Mesothelial cell of epicardium (in vitro differentiated cells): ENCODE results near the gene CRYGN. TPM values are rescaled to one million over a fixed set of nuclear protein-coding genes. Genes with fewer than 3 reads are reported as not detected.

Experiments used
- DNase-seq, 2 experiments: peaks; one replicate each; pipeline ENCODE4 v3.0.0; 2021; ENCODE audit warnings: low spot score in 2 of 2; ENCODE audit not compliant: unreplicated experiment in 2 of 2
- H3K27ac Mint-ChIP-seq: 2 replicates; pipeline ENCODE4 v1.8.0; 2021; ENCODE audit warnings: mixed read lengths
- H3K27me3 Mint-ChIP-seq: 2 replicates; pipeline ENCODE4 v1.8.0; 2021; ENCODE audit warnings: low read depth, mixed read lengths
- H3K36me3 Mint-ChIP-seq: 2 replicates; pipeline ENCODE4 v1.8.0; 2021; ENCODE audit warnings: mixed read lengths
- H3K4me1 Mint-ChIP-seq: 2 replicates; pipeline ENCODE4 v1.8.0; 2021; ENCODE audit warnings: mixed read lengths
- H3K4me3 Mint-ChIP-seq: 2 replicates; pipeline ENCODE4 v1.8.0; 2021; ENCODE audit warnings: mild to moderate bottlenecking, moderate library complexity, mixed read lengths
- H3K9me3 Mint-ChIP-seq: 2 replicates; pipeline ENCODE4 v1.8.0; 2021; ENCODE audit warnings: mixed read lengths
- total RNA-seq: library from RNA; stranded (reverse); gene quantifications from 3 replicates; pipeline ENCODE4 v1.2.1, GENCODE V29; 2021
- TF ChIP-seq, protein P1 (sequence below): fragments of 200-600 bp; sonication (generic); IDR thresholded peaks from one replicate; pipeline ENCODE4 v1.5.0; 2021; ENCODE audit warnings: antibody characterized with exemption; ENCODE audit not compliant: unreplicated experiment

Gene CRYGN
- total RNA-seq, 1 donor from 2014 or later = 9.4 TPM

DNA sequence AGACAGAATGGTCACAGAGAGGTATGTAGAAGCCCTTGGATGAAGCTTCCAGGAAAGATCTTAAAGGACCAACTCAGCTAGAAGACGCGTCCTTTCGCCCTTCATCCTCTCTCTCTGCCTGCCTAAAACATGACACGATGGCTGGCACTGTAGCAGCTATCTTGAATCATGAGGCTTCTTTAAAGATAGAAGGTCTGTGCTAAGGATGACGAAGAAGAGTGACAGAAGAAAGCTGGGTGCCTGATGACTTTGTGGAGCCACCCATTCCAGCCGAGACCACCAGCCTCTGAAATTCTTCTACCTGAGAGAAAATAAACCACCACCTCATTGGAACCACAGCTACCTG, 55.6 kb downstream of the CRYGN start:
- Mint-ChIP-seq H3K9me3 (no peaks in the 10 kb centered on the region), H3K27me3 (no peaks in the 10 kb centered on the region), H3K4me1 (peaks cover 12% of the 10 kb centered on the region), H3K36me3 (peaks cover 33% of the 10 kb centered on the region), H3K27ac (peak overlapping the region; percentile 67), H3K4me3 (no peak overlapping the region)
- TF ChIP-seq, protein P1, sequence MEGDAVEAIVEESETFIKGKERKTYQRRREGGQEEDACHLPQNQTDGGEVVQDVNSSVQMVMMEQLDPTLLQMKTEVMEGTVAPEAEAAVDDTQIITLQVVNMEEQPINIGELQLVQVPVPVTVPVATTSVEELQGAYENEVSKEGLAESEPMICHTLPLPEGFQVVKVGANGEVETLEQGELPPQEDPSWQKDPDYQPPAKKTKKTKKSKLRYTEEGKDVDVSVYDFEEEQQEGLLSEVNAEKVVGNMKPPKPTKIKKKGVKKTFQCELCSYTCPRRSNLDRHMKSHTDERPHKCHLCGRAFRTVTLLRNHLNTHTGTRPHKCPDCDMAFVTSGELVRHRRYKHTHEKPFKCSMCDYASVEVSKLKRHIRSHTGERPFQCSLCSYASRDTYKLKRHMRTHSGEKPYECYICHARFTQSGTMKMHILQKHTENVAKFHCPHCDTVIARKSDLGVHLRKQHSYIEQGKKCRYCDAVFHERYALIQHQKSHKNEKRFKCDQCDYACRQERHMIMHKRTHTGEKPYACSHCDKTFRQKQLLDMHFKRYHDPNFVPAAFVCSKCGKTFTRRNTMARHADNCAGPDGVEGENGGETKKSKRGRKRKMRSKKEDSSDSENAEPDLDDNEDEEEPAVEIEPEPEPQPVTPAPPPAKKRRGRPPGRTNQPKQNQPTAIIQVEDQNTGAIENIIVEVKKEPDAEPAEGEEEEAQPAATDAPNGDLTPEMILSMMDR = no peak
- no peak for DNase-seq

DNA sequence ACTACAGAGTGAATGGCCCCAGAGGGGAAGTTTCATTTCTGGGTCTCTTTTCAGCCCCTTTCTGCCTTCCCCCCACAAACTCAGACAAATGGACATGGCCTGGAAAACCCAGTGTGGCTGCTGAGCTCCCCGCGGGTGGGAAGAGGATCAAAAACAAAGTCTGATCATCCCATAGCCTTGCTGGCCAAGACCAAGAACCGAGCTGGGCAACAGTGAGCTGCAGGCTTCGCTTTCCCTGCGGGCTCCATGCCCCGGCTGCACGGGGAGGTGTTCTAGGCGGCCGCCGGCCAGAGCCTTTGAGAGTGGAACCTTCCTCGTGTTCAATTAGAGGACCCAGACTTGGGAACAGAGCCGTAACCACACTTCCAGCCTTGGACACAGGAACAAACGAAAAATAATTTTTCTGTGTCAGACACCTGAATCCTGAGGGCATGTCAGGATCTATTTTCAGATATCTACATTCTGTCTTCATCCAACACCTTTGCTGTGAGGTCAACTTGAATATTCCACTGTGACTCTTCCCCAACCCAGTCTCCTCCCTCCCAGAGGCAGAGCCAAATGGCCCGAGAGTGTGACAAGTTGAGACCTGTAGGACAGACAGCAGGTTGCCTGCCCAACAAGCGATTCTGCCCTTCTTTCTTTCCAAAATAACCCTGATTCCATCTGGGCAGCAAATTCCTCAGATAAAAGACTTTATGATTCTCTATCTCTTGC, 56.1 kb downstream of the CRYGN start:
- Mint-ChIP-seq H3K4me1 (peaks cover 12% of the 10 kb centered on the region), H3K36me3 (peaks cover 34% of the 10 kb centered on the region), H3K27ac (peak overlapping the region; percentile 67), H3K4me3 (no peak overlapping the region), H3K27me3 (no peaks in the 10 kb centered on the region), H3K9me3 (no peaks in the 10 kb centered on the region)
- no peak for DNase-seq
- TF ChIP-seq, protein P1 = no peak

DNA sequence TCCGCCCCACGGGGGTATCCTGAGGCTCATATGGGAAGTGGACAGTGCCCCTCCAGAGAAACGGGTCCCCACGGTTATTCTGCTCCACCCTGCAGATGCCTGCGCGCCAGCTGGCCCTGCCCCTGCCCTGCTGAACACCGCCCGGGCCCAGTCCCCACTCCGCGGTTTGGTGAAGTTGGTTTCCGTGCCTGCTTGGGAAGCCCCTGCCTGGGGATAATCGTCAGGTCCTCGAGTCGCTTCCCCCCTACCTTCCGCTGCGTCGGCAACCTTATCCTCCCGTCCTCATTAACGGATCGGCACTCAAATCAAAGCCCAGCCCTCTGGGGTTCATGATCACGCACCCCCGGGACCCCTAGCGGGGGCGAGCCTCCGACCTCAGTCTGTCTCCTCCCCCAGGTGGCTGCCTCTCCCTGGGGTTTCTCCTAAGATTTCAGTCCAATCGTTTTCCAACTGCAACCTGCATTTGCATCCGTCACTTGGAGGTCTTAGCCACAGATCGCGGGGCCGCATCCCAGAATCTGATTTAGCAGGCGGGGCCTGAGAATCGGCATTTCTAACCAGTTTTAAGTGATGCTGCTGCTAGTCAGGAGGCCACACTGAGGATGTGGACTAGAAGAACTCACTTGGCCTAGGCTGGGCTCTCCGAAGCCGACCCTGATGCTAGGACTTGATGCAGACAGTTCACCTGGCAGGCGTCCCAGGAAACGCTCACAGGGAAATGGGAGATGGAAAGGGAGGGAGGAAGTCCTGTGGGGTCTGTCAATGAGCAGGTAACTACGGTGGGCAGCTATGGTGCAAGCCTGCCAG, 57.7 kb downstream of the CRYGN start:
- TF ChIP-seq, protein P1 = no peak
- no peaks in the 10 kb centered on the region for H3K9me3 Mint-ChIP-seq
- H3K4me3 Mint-ChIP-seq = no peak overlapping the region
- H3K27me3 Mint-ChIP-seq = no peaks in the 10 kb centered on the region
- H3K4me1 Mint-ChIP-seq = peaks cover 12% of the 10 kb centered on the region
- H3K27ac Mint-ChIP-seq = peak overlapping the region; percentile 30
- DNase-seq = no peak
- H3K36me3 Mint-ChIP-seq = peaks cover 46% of the 10 kb centered on the region

DNA sequence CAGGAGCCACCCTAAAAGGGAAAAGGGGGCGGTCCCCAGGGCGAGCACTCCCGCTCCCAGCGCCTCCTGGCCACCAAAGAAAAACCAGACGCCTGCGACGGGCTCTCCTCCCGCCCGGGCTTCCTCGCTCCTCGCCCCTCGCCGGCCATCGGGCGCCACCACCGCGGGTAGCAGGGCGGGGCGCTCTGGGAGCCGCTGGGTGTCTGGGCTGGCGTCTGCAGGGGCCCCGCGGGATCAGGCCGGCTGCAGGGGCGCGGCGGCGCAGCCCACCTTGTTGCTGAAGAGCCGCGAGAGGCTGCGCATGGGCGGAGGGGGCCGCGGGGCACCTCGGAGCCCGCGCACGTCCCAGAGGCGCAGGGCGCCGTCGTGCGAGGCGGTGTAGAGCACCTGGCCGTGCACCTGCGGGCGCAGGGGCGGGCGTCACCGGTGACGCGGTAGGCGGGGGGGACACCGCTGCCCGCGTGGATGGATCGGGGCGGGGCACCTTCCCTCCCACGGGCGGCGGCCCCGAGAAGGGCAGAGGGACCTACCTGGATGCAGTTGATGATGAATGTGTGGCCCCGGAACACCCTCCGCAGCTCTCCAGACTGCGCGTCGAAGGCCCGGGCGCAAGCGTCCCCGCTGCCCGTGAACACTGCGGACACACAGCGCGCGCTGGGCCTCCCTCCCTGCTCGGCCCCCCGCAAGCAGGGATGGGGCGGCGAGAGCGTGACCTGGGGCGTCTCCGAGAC, 58.4 kb downstream of the CRYGN start:
- Mint-ChIP-seq H3K4me3 (no peak overlapping the region), H3K36me3 (peaks cover 42% of the 10 kb centered on the region)
- TF ChIP-seq, protein P1 = no peak

DNA sequence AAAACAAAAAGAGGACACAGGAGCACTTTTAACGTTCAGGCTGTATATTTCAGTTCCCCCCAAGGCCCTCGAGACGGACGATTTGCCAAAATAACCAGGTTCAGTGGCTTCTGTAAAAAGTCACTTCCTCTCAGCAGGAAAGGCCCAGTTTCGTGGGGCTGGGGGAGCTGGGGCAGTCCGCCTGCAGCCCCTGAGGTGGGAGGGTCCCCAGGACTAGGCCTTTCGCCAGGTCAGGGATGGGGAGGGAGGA, 58.9 kb downstream of the CRYGN start:
- H3K36me3 Mint-ChIP-seq = peaks cover 42% of the 10 kb centered on the region
- TF ChIP-seq, protein P1 = no peak
- DNase-seq = no peak
- H3K9me3 Mint-ChIP-seq = no peaks in the 10 kb centered on the region
- H3K4me3 Mint-ChIP-seq = no peak overlapping the region
- H3K27me3 Mint-ChIP-seq = no peaks in the 10 kb centered on the region
- H3K4me1 Mint-ChIP-seq = peaks cover 3% of the 10 kb centered on the region
- no peak overlapping the region for H3K27ac Mint-ChIP-seq

More for the DNA sequence above, 58.4 kb downstream of the CRYGN start:
- Mint-ChIP-seq H3K4me1 (peaks cover 7% of the 10 kb centered on the region), H3K27ac (no peak overlapping the region), H3K27me3 (no peaks in the 10 kb centered on the region), H3K9me3 (no peaks in the 10 kb centered on the region)
- DNase-seq = no peak
